Epidermal melanocyte (primary cell): ENCODE measurements around the gene DOCK6.
"Not testable (repeated sequence)": the region's sequence is repeated elsewhere in the genome, so short reads cannot be mapped to it uniquely, and the experiment has no call there.

ENCODE experiments used
- DNase-seq: peaks from one replicate; pipeline ENCODE4 v3.0.0; 2011; ENCODE audit warnings: low spot score; ENCODE audit not compliant: insufficient read length

DOCK6 gene

DNA sequence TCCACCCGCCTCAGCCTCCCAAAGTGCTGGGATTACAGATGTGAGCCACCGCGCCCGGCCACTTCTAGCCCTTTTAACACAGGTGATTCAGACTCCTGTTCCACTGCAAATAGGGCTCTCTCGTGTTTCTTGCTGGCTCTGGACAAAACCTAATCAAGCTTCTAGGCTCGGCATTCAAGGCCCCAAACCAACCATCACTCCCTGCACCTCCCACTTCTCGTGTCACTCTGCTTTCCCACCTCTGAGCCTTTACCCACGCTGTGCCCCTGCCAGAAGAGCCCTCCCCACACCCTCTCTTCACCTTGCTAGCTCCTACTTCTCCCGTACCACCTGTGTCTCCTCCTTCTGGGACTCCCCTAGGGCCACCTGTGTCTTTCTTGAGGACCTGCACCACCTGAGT, 84.7 kb downstream of the DOCK6 start:
- DNase-seq = no peak

DNA sequence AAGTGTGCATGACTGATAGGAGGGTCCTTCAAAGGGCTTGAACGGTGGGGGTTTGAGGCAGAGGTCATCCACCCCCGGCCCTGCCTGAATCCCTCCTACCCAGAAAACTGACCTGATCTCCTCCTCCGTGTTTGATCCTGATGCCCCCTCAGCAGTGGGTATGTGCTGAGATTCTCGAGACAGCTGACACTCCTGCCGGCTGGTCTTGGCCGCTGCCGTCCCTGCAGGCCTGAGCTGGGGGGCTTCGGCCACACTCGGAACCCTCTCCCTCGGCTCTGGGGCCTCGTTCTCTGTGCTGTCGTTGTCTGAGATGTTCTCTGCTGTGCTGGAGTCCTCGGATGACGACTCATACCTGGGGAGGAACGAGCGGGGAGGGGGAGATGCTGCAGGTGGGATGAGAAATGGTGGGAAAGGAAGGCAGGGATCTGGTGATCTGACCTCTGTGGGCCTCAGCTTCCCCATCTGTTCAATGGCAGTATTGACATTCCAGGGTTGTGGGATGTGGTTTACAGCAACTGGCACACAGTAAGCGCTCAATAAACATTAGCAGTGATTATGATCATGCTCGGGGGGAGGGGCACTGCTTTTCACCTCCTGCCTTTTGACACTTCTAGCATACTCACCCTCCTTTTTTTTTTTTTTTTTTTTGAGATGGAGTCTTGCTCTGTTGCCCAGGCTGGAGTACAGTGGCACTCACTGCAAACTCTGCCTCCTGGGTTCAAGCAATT, 85.7 kb downstream of the DOCK6 start:
- DNase-seq = no peak

DNA sequence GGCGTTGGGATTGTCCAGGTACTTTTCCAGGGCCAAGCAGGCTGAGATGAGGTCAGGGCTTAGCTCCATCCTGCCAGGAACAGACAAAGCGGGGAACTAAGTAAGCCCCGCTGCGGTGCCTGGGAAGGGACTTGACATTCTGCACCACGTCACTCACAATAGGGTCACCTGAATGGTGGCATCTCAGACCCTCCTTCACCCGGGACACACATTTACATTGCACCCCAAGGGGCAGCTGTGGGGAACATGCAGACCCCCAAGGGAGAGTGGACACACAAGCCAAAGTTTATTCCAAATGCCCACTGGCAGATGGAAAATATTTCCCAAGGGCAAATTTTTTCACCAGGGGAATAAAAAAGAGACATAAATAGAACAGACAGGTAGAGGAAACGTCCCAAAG, 86.4 kb downstream of the DOCK6 start:
- DNase-seq = no peak

DNA sequence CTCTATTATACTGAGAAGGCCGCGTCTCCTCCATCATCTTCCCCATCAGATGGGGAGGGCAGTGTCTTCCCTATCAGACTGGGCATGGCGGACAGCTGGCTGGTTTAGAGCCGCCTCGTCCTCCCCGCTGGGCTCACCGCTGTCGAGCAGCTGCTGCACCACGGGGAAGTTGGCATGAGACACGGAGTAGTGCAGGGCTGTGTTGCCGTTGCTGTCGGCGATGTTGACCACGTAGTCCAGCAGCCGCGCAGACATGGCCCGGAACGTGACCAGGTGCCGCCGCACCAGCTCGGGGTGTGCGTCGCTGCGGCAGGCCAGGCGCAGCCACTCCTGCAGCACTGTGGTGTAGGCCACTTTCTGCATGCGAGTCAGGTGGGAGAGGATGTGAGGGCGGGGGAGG, 88.0 kb downstream of the DOCK6 start:
- DNase-seq = no peak

DNA sequence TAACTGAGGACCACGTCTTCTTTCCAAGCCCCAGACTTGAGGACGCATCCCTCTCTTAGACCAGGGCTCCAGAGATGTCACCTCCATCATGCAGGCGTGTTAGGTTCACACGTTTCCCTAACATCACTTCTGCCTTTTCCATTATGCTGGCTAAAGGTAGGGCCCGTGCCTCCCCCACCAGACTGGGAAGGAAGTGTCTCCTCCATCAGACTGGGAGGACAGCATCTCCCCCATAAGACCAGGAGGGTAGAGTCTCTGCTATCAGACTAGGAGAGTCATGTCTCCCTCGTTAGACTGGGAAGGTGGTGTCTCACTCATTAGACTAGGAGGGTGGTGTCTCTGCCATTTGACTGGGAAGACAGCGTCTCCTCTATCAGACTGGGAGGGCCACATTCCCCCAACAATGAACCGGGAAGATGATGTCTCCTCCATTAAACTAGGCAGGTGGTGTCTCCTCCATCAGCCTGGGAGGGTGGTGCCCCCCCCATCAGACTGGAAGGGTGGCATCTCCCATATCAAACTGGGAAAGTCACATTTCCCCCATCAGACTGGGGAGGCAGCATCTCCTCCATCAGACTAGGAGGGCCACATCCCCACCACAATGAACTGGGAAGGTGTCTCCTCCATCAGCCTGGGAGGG, 88.7 kb downstream of the DOCK6 start:
- no peak for DNase-seq

DNA sequence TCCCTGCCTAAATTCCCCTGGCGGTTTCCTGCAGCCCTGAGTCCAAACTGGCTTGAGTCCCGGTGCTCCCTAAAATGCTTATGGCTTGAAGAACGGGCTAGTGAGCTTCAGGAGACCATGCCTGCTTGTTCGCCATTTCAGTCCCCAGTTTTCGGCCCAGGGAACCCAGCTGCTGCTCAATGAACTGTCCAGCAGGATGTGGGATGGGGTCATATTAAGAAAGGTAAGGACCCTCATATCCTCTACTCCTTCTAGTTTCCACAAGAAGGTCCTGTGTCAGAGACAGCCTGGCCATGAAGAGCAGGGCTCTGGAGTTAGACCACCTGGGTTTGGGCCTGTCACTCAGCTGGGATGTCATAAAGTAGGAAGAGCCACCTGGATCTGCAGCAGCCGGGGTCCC, 89.7 kb downstream of the DOCK6 start:
- DNase-seq = no peak

DNA sequence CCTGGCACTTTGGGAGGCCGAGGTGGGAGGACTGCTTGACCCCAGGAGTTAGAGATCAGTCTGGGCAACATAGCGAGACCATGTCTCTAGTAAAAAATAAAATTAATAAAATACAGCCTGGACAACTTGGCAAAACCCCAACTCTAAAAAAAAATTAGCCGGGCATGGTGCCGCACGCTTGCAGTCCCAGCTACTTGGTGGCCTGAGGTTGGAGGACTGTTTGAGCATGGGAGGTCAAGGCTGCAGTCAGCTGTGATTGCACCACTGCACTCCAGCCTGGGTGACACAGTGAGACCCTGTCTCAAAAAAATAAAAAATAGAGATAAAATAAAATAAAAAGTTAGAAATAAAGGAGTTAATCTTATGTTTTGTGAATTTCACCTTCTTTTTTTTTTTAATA, 91.2 kb downstream of the DOCK6 start:
- DNase-seq = no peak

DNA sequence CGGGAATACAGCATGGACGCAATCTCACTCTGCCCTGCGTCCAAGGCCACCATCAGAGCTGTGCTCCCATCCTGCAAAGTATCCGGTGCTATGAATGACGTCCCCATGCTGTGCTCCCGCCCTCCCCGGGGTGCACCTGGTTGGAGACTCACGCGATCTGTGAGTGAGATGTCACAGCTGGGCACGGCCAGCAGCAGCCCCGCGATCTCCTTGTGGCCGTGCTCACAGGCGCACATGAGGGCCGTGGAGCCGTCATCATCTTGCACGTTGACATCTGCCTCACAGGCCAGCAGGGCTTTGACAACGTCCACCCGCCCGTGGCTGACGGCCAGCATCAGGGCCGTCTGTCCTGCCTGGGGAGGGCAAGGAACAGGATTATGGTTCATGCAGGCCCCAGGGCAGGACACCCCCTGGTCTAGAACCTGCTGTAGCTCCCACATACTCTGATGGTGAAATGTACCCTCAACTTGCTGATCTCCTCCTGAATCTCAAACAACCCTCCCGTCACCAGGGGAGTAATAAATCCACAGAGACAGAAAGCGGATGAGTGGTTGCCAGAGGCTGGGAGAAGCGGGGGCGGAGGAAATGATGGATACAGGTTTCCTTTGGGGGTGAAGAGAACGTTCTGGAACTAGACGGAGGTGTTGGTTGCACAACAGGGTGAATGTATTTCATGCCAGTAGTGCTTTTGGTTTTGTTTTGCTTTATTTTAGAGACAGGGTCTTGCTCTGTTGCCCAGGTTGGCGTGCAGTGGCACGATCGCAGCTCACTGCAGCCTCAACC, 92.2 kb downstream of the DOCK6 start:
- DNase-seq = no peak

DNA sequence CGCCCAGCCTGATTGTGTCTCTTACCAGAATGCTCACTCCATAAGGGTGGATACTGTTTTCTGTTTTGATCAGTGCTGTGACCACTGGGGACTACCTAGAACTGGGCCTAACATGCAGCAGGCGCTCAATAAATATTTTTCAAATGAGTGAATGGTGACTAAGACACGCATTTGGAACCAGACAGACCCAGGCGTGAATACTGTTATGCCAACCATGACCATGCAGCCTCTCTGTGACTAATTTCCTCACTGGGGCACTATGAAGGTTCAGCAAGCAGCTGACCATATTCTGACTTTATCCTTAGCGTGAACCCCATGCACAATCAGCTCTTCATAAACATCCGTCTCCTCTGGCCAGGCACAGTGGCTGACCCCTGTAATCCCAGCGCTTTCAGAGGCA, 93.8 kb downstream of the DOCK6 start:
- peak; percentile 95 for DNase-seq

DNA sequence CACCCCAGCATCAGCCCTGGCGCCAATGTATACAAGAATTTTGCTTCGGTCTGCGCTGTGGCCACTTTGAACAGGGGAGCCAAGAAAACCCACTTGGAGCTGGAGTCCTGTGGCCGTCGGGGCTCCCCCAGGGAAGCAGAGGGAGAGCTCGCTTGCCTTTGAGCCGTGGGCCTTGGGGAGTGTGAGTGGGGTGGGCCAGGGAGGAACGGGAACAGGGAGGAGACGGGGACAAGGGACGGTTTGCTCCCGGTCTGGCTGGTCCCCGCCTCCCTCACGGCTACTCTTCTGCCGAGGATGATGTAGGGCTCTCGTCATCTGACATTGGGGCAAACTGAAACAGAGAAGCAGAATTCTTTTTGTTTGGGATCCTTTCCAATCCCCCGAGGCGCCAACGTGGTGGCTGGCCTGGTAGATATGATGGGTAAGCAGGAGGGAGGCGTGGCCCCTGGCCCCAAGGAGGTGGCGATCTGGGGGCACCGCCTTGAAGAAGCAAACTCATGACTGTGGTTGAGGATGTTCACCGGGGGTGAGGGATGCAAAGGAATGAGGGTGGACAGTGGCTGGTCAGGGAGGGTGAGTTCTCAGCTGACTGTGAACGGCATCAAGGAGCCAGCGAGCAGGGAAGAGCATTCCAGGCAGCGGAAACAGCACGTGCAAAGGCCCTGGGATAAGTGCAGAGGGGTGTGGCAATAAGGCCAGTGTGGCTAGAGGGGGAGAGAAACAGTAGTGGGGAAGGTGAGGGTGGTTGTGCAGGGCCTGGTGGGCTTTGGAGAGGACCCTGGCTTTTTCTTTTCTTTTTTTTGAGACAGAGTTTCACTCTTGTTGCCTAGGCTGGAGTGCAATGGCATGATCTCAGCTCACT, 95.8 kb downstream of the DOCK6 start:
- peak; percentile 72 for DNase-seq

DNA sequence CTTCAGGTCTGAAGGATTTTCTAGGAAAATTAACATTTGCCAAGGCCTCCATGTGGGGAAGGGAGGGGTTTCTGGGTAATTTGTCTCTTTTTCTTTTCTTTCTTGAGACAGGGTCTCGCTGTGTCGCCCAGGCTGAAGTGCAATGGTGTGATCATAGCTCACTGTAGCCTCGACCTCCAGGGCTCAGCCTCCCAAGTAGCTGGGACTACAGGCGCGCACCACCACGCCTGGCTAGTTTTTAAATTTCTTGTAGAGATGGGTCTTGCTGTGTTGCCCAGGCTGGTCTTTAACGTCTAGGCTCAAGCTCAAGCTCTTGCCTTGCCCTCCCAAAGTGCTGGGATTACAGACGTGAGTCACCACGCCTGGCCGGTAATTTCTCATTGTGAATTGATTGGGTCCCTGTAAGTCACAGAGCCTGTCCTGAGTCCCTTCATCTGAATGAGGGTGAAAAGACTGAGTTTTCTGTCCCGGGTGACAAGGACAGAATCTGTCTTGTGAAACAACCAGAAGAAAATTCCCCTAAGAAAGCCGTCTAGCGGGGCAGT, 96.8 kb downstream of the DOCK6 start:
- no peak for DNase-seq

DNA sequence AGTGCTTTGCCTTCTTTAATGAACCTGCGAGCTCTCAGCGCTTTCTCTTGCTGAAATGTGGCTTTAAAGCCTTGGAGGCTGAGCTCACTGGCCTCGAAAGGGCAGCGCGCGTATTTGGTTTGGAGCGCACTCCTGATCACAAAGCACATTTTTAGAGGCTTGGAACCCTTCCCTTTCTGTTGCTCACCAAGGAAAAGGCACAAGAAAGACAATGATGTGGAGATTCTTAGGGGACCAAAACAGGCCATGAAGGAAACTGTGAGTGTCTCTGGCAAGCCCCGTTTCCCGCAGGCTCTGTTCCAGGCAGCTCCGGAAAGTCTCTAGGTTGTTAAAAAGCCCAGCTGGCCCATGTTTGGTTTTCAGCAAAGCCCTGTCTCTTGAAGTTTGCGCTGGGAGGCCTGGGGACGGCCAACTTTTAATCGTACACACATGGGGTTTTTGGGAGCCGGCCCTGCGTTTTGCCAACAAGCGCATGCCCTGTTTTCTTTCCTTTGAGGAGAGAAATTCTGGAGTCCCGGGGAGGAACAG, 97.4 kb downstream of the DOCK6 start:
- peak; percentile 39 for DNase-seq

DNA sequence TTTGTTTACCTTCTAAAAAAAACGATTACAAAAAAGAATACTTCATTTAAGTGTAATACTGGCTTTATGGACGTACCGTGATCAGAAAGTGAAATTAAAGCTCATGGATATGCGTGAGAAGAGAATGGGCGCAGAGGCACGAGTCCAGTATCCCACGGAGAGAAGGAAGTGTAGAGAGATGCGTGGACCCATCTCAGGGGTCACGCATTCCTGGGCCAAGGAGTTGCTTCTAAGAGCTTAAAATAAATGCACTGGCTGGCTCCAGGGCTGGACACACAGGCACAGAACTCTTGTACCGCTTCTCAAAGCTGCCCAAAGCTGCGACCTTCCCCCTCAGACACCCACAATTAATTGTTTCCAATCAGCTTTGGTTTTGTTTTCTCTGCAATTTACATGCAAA, 98.0 kb downstream of the DOCK6 start:
- DNase-seq = no peak

DNA sequence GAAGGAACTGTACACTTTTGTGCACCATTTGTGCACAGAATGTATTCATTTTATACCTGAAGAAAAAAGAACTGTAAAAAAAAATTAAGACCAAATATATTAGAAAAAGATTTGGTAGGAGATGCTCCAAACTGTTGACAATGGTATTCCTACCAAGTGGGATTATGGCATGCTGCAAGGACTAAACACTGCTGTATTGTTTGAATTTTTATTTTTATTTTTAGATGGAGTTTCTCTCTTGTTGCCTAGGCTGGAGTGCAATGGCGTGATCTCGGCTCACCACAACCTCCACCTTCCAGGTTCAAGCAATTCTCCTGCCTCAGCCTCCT, 101.9 kb downstream of the DOCK6 start:
- DNase-seq = not testable (repeated sequence)

DNA sequence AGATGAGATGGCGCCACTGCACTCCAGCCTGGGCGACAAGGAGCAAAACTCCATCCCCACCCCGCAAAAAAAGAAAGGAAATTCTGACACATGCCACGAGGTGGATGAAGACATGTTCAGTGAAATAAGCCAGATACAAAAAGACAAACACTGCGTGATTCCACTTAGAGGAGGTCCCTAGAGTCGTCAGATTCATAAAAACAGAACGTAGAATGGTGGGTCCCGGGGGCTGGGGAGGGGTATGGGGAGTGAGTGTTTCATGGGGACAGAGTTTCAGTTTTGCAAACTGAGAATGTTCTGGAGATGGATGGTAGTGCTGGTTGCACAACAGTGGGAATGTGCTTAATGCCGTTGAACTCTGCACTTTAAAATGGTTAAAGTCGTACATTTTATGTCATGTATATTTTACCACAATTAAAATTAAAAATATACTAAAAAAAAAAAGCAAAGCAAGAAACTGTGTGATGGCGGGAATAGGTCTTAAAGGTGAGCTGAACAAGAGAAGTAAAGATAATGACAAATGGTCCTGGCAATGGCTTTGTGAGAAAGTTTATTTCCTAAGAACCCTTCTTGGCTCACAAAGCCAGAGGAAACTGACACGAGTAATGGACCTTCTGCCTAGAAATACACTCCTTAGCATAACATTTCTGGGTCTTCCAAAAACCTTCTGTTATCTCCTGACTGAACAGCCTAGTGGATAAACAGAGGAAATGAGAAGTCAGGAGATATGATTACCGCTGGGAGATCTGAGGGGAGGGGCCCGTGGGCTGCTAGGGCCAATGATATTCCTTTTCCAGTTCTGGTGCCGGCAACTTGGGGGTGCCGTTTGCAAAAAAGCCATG, 102.5 kb downstream of the DOCK6 start:
- DNase-seq = no peak

DNA sequence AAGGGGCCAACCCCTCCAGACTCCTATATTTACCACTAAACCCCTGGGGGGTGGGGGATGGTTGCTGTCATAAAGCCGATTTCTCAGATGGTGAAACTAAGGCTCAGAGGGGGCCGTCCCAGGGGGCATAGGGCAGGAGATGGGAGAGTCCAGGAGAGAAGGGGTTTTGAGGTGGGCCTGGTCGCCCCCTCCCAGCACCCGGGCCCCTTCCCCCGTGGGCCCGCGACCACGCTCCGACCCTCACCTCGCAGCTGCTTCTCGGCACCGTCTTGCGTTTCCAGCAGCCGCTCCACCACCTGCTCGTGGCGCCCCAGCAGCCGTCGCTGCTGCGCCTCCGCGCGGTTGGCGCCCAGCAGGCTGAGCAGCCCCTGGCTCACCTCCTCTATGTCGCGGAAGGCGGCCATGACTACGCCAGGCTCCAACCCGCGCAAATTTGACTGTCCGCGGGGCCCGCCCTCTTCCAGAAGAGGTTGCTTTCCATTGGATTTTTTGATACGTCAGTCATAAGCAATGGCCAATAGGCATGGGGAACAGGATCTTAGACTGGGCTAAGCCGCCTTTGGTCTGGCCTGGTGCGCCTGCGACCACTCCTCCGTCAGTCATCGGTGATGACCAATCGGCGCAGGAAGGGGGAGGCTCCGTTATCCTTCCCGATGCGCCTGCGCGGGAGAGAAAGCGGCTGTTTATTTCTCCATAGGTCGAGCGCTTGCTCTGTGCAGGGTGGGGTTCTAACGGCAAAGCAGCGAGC, 106.8 kb downstream of the DOCK6 start, which contains the start of gene SPC24:
Gene SPC24, minus strand, starts transcription at position 410 of the 748 bp plus-strand sequence. Its CDS starts 6 bp downstream, at position 404.
- peak; percentile 99 for DNase-seq

DNA sequence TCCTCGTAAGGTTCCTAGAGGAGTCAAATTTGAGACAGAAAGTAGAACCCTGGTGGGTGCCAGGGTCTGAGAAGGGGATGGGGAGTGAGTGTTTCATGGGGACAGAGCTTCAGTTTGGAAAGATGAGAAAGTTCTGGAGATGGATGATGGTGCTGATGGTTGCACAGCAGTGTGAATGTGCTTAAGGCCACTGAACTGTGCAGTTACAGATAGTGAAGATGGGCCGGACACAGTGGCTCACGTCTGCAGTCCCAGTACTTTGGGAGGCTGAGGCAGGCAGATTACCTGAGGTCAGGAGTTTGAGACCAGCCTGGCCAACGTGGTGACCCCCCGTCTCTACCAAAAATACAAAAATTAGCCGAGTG, 107.7 kb downstream of the DOCK6 start:
- DNase-seq = no peak

DNA sequence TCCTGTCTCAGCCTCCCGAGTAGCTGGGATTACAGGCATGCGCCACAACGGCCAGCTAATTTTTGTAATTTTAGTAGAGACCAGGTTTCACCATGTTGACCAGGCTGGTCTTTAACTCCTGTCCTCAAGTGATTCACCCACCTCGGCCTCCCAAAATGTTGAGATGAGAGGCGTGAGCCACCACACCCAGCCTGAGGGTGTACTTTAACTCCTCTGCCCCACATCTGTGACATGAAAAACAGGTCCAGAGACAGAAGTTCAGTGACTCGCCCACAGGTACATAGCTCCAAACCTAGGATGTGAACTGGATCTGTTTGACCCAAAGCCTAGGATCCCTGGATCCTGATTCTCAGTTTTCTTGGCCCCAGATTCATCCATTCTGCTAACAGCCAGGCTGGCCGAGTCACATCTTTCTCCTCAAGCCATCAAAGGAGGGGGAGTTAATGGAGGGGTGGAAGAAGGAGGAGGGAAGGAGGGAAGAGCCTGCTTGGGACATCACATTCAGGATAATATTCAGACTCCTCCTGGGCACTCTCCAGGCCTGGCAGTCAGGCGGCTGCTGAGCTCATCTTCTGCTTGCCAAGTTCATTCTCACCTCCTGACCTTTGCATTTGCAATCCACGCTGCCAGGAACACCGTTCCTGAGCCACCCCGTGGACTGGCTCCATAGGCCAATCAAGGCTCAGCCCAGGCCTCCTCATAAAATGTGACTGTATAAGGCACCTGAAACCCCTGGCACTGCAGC, 109.8 kb downstream of the DOCK6 start:
- DNase-seq = no peak

DNA sequence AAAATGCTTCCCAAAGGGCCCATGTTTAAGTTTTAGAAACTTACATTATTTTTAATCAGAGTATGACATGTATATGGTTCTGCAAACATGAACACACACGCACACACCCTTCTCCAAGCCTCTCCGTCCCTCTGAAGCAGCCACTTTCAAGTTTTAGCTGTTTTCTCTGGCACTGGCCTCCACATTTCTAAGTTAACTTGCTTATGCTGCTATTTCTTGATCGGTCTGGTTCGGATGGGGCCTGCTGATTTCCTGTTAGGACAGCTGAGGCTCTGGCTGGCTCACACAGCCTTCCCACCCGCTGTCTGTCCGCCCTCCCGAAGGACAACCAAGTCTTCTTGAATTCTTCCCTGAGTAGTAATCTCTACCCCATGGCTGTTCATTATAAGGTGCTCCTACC, 111.1 kb downstream of the DOCK6 start:
- DNase-seq = no peak
